ENCODE measurements around the gene PTDSS2. TPM values are rescaled to one million over a fixed set of nuclear protein-coding genes. Genes with fewer than 3 reads are reported as not detected.

Gene PTDSS2
- total RNA-seq, 1 experiment from 2014 or later, result 30.4 TPM

- Mint-ChIP-seq H3K4me3 (ENCODE audit: low read depth, unreplicated experiment) (no peak overlapping the region), H3K27me3 (ENCODE audit: unreplicated experiment) (no peaks in the 10 kb centered on the region), H3K4me1 (ENCODE audit: low read depth, unreplicated experiment) (no peaks in the 10 kb centered on the region), H3K36me3 (ENCODE audit: insufficient read depth, unreplicated experiment) (peaks cover 17% of the 10 kb centered on the region), H3K27ac (ENCODE audit: unreplicated experiment) (no peak overlapping the region), H3K9me3 (ENCODE audit: low read depth, unreplicated experiment) (no peaks in the 10 kb centered on the region)
- BruUV-seq (replicated peaks), result no TSS peak
- intact Hi-C loops (cut with micrococcal nuclease; ENCODE audit: unreplicated experiment), result no loop called here
- CTCF ChIA-PET, result no interaction called here
- no peak for TF ChIP-seq CTCF (IDR thresholded peaks at IDR 0.05; ENCODE audit: unreplicated experiment)
- DNase-seq, result no peak
Measured at GRCh38 chr11:486189-486588, 36.1 kb downstream of the PTDSS2 start.

- no peak overlapping the region for H3K4me3 Mint-ChIP-seq (ENCODE audit: low read depth, unreplicated experiment)
- no peak overlapping the region for H3K27ac Mint-ChIP-seq (ENCODE audit: unreplicated experiment)
- no peaks in the 10 kb centered on the region for H3K9me3 Mint-ChIP-seq (ENCODE audit: low read depth, unreplicated experiment)
- no TSS peak for BruUV-seq (replicated peaks)
- no peak for DNase-seq
- intact Hi-C loops (cut with micrococcal nuclease; ENCODE audit: unreplicated experiment), result no loop called here
- no peaks in the 10 kb centered on the region for H3K27me3 Mint-ChIP-seq (ENCODE audit: unreplicated experiment)
- peaks cover 27% of the 10 kb centered on the region for H3K36me3 Mint-ChIP-seq (ENCODE audit: insufficient read depth, unreplicated experiment)
- no peak for TF ChIP-seq CTCF (IDR thresholded peaks at IDR 0.05; ENCODE audit: unreplicated experiment)
- H3K4me1 Mint-ChIP-seq (ENCODE audit: low read depth, unreplicated experiment), result no peaks in the 10 kb centered on the region
- CTCF ChIA-PET, result no interaction called here
Measured at GRCh38 chr11:487571-488021, 37.5 kb downstream of the PTDSS2 start.

- intact Hi-C loops (cut with micrococcal nuclease; ENCODE audit: unreplicated experiment), result no loop called here
Measured at GRCh38 chr11:488062-488461, 38.0 kb downstream of the PTDSS2 start.

GRCh38 chr11:488579-488978 lies 38.5 kb downstream of the PTDSS2 start:
- no peaks in the 10 kb centered on the region for H3K9me3 Mint-ChIP-seq (ENCODE audit: low read depth, unreplicated experiment)
- no peaks in the 10 kb centered on the region for H3K27me3 Mint-ChIP-seq (ENCODE audit: unreplicated experiment)
- intact Hi-C loops (cut with micrococcal nuclease; ENCODE audit: unreplicated experiment), result no loop called here
- CTCF ChIA-PET, result no interaction called here
- H3K36me3 Mint-ChIP-seq (ENCODE audit: insufficient read depth, unreplicated experiment), result peaks cover 33% of the 10 kb centered on the region
- no TSS peak for BruUV-seq (replicated peaks)
- no peak for TF ChIP-seq CTCF (IDR thresholded peaks at IDR 0.05; ENCODE audit: unreplicated experiment)
- H3K4me1 Mint-ChIP-seq (ENCODE audit: low read depth, unreplicated experiment), result no peaks in the 10 kb centered on the region
- no peak for DNase-seq
- no peak overlapping the region for H3K27ac Mint-ChIP-seq (ENCODE audit: unreplicated experiment)
- no peak overlapping the region for H3K4me3 Mint-ChIP-seq (ENCODE audit: low read depth, unreplicated experiment)

More at GRCh38 chr11:488062-488461, 38.0 kb downstream of the PTDSS2 start:
- TF ChIP-seq CTCF (IDR thresholded peaks at IDR 0.05; ENCODE audit: unreplicated experiment), result no peak
- CTCF ChIA-PET, result no interaction called here
- Mint-ChIP-seq H3K4me1 (ENCODE audit: low read depth, unreplicated experiment) (no peaks in the 10 kb centered on the region), H3K4me3 (ENCODE audit: low read depth, unreplicated experiment) (no peak overlapping the region), H3K27ac (ENCODE audit: unreplicated experiment) (no peak overlapping the region), H3K9me3 (ENCODE audit: low read depth, unreplicated experiment) (no peaks in the 10 kb centered on the region), H3K27me3 (ENCODE audit: unreplicated experiment) (no peaks in the 10 kb centered on the region), H3K36me3 (ENCODE audit: insufficient read depth, unreplicated experiment) (peaks cover 32% of the 10 kb centered on the region)
- no peak for DNase-seq
- BruUV-seq (replicated peaks), result no TSS peak
